ENCODE results near the gene NGF.

GRCh38 chr1:115242543-115242942, 95.5 kb downstream of the NGF start:
- TF ChIP-seq CTCF (IDR thresholded peaks at IDR 0.05; ENCODE audit: poor library complexity) (no peak), EZH2phosphoT487 (IDR thresholded peaks at IDR 0.05; ENCODE audit: low read depth, severe bottlenecking, unreplicated experiment) (no peak)
